ENCODE results near the gene MEGF8. TPM values are rescaled to one million over a fixed set of nuclear protein-coding genes. Genes with fewer than 3 reads are reported as not detected.

Gene MEGF8
- total RNA-seq, 3 donors from 2014 or later (not counting 1 experiment from before 2014, with no cell fraction given), result 8.1 to 11.3 (median 10.5) TPM

DNA sequence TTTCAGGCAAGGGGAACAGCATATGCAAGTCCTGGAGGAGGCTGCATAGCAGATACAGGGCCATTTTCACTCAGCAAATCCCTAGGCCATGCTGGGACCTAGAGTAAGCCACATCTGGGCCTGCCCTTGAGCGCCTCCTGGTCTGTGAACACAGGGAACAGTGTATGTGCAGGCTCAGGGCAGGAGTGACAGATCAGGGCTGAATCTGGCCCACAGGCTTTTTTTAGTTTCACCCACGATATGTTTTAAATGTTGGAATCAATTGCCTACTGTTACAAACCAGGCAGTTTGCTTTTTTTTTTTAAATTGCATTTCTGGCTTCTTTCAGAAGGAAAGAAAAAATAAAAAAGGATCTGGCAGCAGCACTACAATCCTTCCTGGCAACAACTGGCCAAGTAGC, 13.8 kb upstream of the MEGF8 start:
- no peak overlapping the region for H3K27ac ChIP-seq (ENCODE audit: low read length)
- DNase-seq (no peak), ATAC-seq (no peak)
- Mint-ChIP-seq H3K27me3 (ENCODE audit: low read depth in 2 of 2) (peaks cover 23 to 41% of the 10 kb centered on the region in 2 donors), H3K4me1 (peaks cover 12 to 23% of the 10 kb centered on the region in 2 donors), H3K4me3 (no peak overlapping the region), H3K36me3 (no peaks in the 10 kb centered on the region), H3K9me3 (no peaks in the 10 kb centered on the region), H3K27ac (no peak overlapping the region)
- H3K36me3 ChIP-seq (ENCODE audit: control insufficient read depth, insufficient read depth, low read length), result no peaks in the 10 kb centered on the region
- no peak overlapping the region for H3K4me3 ChIP-seq (ENCODE audit: low read length)
- peaks cover 25% of the 10 kb centered on the region for H3K27me3 ChIP-seq (ENCODE audit: control insufficient read depth, insufficient read depth, low read length)
- WGBS (ENCODE audit: insufficient coverage), result 92% methylated on average over 2 of the region's 2 CpGs
- H3K4me1 ChIP-seq (ENCODE audit: control insufficient read depth, insufficient read depth, low read length), result peaks cover 25% of the 10 kb centered on the region
- TF ChIP-seq CTCF (IDR thresholded peaks at IDR 0.05), result no peak
- H3K9me3 ChIP-seq (ENCODE audit: control insufficient read depth, insufficient read depth, low read length), result no peaks in the 10 kb centered on the region
- intact Hi-C loops (cut with micrococcal nuclease), result no loop called here

DNA sequence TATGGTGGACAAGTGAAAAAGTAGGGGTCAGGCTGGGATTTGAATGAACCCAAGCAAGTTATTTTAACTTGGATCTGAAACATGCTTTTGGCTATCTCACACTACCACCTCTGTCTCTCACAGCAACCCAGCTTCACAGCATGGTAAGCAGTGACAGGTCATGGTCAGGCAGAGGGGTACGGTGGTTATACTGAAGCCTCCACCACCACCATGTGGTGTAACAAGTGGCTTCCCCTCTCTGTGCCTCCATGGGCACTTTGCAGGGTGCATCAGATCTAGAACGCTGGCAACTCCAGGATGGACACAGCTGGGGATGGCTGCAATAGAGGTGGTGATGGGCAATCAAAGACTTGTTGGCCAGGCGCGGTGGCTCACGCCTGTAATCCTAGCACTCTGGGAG, 13.1 kb upstream of the MEGF8 start:
- Histone ChIP-seq H3K27me3 (ENCODE audit: control insufficient read depth, insufficient read depth, low read length) (peaks cover 25% of the 10 kb centered on the region), H3K36me3 (ENCODE audit: control insufficient read depth, insufficient read depth, low read length) (no peaks in the 10 kb centered on the region), H3K27ac (ENCODE audit: low read length) (no peak overlapping the region), H3K9me3 (ENCODE audit: control insufficient read depth, insufficient read depth, low read length) (no peaks in the 10 kb centered on the region), H3K4me3 (ENCODE audit: low read length) (no peak overlapping the region), H3K4me1 (ENCODE audit: control insufficient read depth, insufficient read depth, low read length) (peaks cover 32% of the 10 kb centered on the region)
- no peaks in the 10 kb centered on the region for H3K9me3 Mint-ChIP-seq
- peaks cover 23 to 42% of the 10 kb centered on the region in 2 donors for H3K27me3 Mint-ChIP-seq (ENCODE audit: low read depth in 2 of 2)
- WGBS (ENCODE audit: insufficient coverage), result 84% methylated on average over 5 of the region's 5 CpGs
- no peaks in the 10 kb centered on the region for H3K36me3 Mint-ChIP-seq
- ATAC-seq (peak in 1 of 3 donors; percentile 71), DNase-seq (no peak)
- intact Hi-C loops (cut with micrococcal nuclease), result no loop called here
- TF ChIP-seq CTCF (IDR thresholded peaks at IDR 0.05), result no peak
- H3K4me3 Mint-ChIP-seq, result peak overlapping the region; percentile 81
- peaks cover 19 to 30% of the 10 kb centered on the region in 2 donors for H3K4me1 Mint-ChIP-seq
- H3K27ac Mint-ChIP-seq, result no peak overlapping the region

DNA sequence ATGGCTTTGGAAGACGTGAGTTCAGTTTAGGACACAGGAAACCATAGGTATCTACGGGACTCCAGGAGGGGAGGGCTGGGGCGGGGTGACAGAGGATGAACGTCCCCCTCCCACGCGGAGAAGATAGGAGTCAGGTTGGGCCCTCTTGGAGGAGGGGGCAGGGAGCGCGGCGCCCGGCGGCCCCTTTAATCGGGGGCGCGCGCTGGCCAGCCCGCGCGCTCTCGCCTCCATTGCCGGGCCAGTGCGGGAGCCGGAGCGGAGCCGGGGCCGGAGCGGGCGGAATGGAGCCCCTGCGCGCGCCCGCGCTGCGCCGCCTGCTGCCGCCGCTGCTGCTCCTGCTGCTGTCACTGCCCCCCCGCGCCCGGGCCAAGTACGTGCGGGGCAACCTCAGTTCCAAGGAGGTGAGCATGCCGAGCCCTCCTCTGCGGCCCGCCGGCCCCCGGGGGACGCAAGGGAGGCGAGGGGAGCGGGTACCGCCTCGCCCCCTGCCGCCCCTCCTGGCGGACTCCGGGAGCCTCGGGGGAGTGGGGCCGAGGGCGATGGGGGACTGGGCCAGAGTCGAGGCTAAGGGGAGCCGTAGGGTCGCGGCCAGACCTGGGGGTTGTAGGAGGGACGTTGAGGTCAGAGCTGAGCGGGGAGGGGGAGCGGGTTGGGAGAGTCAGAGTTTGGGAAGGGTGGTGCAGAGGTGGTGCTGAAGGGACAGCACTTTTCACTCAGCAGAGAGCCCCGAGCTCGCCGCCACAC, 12.2 kb upstream of the MEGF8 start, which contains the start of gene TMEM145:
Gene TMEM145 (plus strand): TSS at position 214 of the 744 bp plus-strand sequence. CDS start 68 bp downstream, at position 282.
- H3K36me3 ChIP-seq (ENCODE audit: control insufficient read depth, insufficient read depth, low read length), result no peaks in the 10 kb centered on the region
- ATAC-seq, result peak; percentile 63 to 79 (median 68)
- H3K4me3 ChIP-seq (ENCODE audit: low read length), result no peak within 1 kb of the TSS
- no peak for TF ChIP-seq CTCF (IDR thresholded peaks at IDR 0.05)
- peak in 1 of 2 donors; percentile 60 for DNase-seq
- intact Hi-C loops (cut with micrococcal nuclease), result no loop called here
- peaks cover 23 to 39% of the 10 kb centered on the region in 2 donors for H3K27me3 Mint-ChIP-seq (ENCODE audit: low read depth in 2 of 2)
- peaks cover 25% of the 10 kb centered on the region for H3K27me3 ChIP-seq (ENCODE audit: control insufficient read depth, insufficient read depth, low read length)
- no peaks in the 10 kb centered on the region for H3K9me3 ChIP-seq (ENCODE audit: control insufficient read depth, insufficient read depth, low read length)
- H3K4me1 Mint-ChIP-seq, result peaks cover 23 to 34% of the 10 kb centered on the region in 2 donors
- no peak within 1 kb of the TSS for H3K27ac ChIP-seq (ENCODE audit: low read length)
- peaks cover 36% of the 10 kb centered on the region for H3K4me1 ChIP-seq (ENCODE audit: control insufficient read depth, insufficient read depth, low read length)
- no peaks in the 10 kb centered on the region for H3K9me3 Mint-ChIP-seq
- under 1% methylated on average over 67 of the region's 67 CpGs for WGBS (ENCODE audit: insufficient coverage)
- no peak within 1 kb of the TSS for H3K27ac Mint-ChIP-seq
- H3K36me3 Mint-ChIP-seq, result no peaks in the 10 kb centered on the region
- H3K4me3 Mint-ChIP-seq, result peak within 1 kb of the TSS; percentile 81
